Peyer's patch (tissue), 4 donors: Measurements from ENCODE around the gene BTNL8. TPM values are rescaled to one million over a fixed set of nuclear protein-coding genes. Genes with fewer than 3 reads are reported as not detected.

Experiments used
- DNase-seq, 3 donors: peaks; one replicate each; pipeline ENCODE4 v3.0.0-alpha.2; 2017 to 2019
- H3K27ac ChIP-seq, 4 donors: fragments of 200-600 bp; sonication (generic); one replicate each; pipeline ENCODE4 v1.5.1; 2016 to 2019
- H3K27me3 ChIP-seq, 2 donors: fragments of 200-600 bp; sonication (generic); one replicate each; pipeline ENCODE4 v1.5.1; 2019
- H3K36me3 ChIP-seq, 3 donors: fragments of 200-600 bp; sonication (generic); one replicate each; pipeline ENCODE4 v1.5.1; 2016 to 2019
- H3K4me1 ChIP-seq, 4 donors: fragments of 200-600 bp; sonication (generic); one replicate each; pipeline ENCODE4 v1.5.1; 2016 to 2019
- H3K4me3 ChIP-seq, 4 donors: fragments of 200-600 bp; sonication (generic); 1 replicate in 3 of 4; 2 replicates in 1 of 4; pipeline ENCODE4 v1.5.1; 2016 to 2019; ENCODE audit warnings: mild to moderate bottlenecking in 1 of 4
- H3K9me3 ChIP-seq, 4 donors: fragments of 200-600 bp; sonication (generic); one replicate each; pipeline ENCODE4 v1.5.1; 2016 to 2019; ENCODE audit warnings: mild to moderate bottlenecking in 1 of 4
- CTCF ChIP-seq, 6 experiments: fragments of 450-650 bp in 4 of 6; fragments of 200-600 bp in 2 of 6; sonication (generic) in 1 of 6; IDR thresholded peaks; one replicate each; pipeline ENCODE4 v1.5.1; 2017 to 2019; ENCODE audit warnings: antibody characterized with exemption in 6 of 6, mild to moderate bottlenecking in 3 of 6, moderate library complexity in 1 of 6
- POLR2A ChIP-seq, 2 donors: fragments of 450-650 bp; IDR thresholded peaks; one replicate each; pipeline ENCODE4 v1.5.1; 2017; ENCODE audit warnings: antibody characterized with exemption in 2 of 2, mild to moderate bottlenecking in 2 of 2, moderate library complexity in 2 of 2
- total RNA-seq, 4 donors: library from RNA; depleted of rRNA; stranded (reverse); fragments of >200 nt; gene quantifications; one replicate each; pipeline ENCODE4 v1.1.0, GENCODE V29; 2016

The BTNL8 gene
- total RNA-seq, 4 donors from 2014 or later = 6.6 to 337 (median 134) TPM

- TF ChIP-seq CTCF (IDR thresholded peaks at IDR 0.05) (no peak), POLR2A (IDR thresholded peaks at IDR 0.05) (no peak)
- Histone ChIP-seq H3K4me3 (no peak overlapping the region), H3K4me1 (no peaks in the 10 kb centered on the region), H3K9me3 (no peaks in the 10 kb centered on the region), H3K27ac (no peak overlapping the region), H3K27me3 (no peaks in the 10 kb centered on the region), H3K36me3 (no peaks in the 10 kb centered on the region)
- no peak for DNase-seq
These were observed 71.4 kb downstream of the BTNL8 start for GRCh38 chr5:180970336-180970735.

- H3K9me3 ChIP-seq = no peaks in the 10 kb centered on the region
- H3K27me3 ChIP-seq = no peaks in the 10 kb centered on the region
- no peak for DNase-seq
- H3K4me1 ChIP-seq = no peaks in the 10 kb centered on the region
- H3K36me3 ChIP-seq = no peaks in the 10 kb centered on the region
- no peak overlapping the region for H3K27ac ChIP-seq
- no peak overlapping the region for H3K4me3 ChIP-seq
- TF ChIP-seq CTCF (IDR thresholded peaks at IDR 0.05) (no peak), POLR2A (IDR thresholded peaks at IDR 0.05) (no peak)
These were observed 71.9 kb downstream of the BTNL8 start for GRCh38 chr5:180970875-180971274.

- Histone ChIP-seq H3K4me3 (no peak overlapping the region), H3K4me1 (no peaks in the 10 kb centered on the region), H3K36me3 (no peaks in the 10 kb centered on the region), H3K27me3 (no peaks in the 10 kb centered on the region), H3K9me3 (no peaks in the 10 kb centered on the region), H3K27ac (no peak overlapping the region)
- no peak for DNase-seq
- TF ChIP-seq POLR2A (IDR thresholded peaks at IDR 0.05) (no peak), CTCF (IDR thresholded peaks at IDR 0.05) (no peak)
These were observed 75.8 kb downstream of the BTNL8 start for GRCh38 chr5:180974612-180975315.

- Histone ChIP-seq H3K4me1 (no peaks in the 10 kb centered on the region), H3K36me3 (no peaks in the 10 kb centered on the region), H3K9me3 (no peaks in the 10 kb centered on the region), H3K27ac (peak overlapping the region in 1 of 4 donors; percentile 49), H3K27me3 (no peaks in the 10 kb centered on the region), H3K4me3 (no peak overlapping the region)
- peak in 1 of 3 donors; percentile 21 for DNase-seq
- TF ChIP-seq POLR2A (IDR thresholded peaks at IDR 0.05) = no peak
- TF ChIP-seq CTCF (IDR thresholded peaks at IDR 0.05) = no peak
These were observed 76.4 kb downstream of the BTNL8 start for GRCh38 chr5:180975338-180975737.

- Histone ChIP-seq H3K27me3 (no peaks in the 10 kb centered on the region), H3K9me3 (no peaks in the 10 kb centered on the region), H3K27ac (peak overlapping the region in 3 of 4 donors; percentile 34 to 49 (median 45)), H3K36me3 (no peaks in the 10 kb centered on the region), H3K4me1 (no peaks in the 10 kb centered on the region), H3K4me3 (no peak overlapping the region)
- TF ChIP-seq POLR2A (IDR thresholded peaks at IDR 0.05) = no peak
- DNase-seq = peak in 1 of 3 donors; percentile 55
These were observed 77.6 kb downstream of the BTNL8 start for GRCh38 chr5:180976518-180976917.

- no peak for DNase-seq
- Histone ChIP-seq H3K27ac (peak overlapping the region in 1 of 4 donors; percentile 43), H3K36me3 (no peaks in the 10 kb centered on the region), H3K4me3 (no peak overlapping the region), H3K27me3 (no peaks in the 10 kb centered on the region), H3K4me1 (no peaks in the 10 kb centered on the region), H3K9me3 (no peaks in the 10 kb centered on the region)
- TF ChIP-seq POLR2A (IDR thresholded peaks at IDR 0.05) (no peak), CTCF (IDR thresholded peaks at IDR 0.05) (no peak)
These were observed 78.9 kb downstream of the BTNL8 start for GRCh38 chr5:180977852-180978251.
